GM23338 (cell line): ENCODE results near the gene SERPINI1. TPM values are rescaled to one million over a fixed set of nuclear protein-coding genes. Genes with fewer than 3 reads are reported as not detected.

Experiments used
- ATAC-seq: fragments of 200-7000 bp; cut with Tn5 transposase; 3 replicates; pipeline ENCODE4 v1.9.1; 2020
- DNase-seq: peaks from one replicate; pipeline ENCODE4 v3.0.0-alpha.2; 2015; ENCODE audit warnings: low spot score
- H2AFZ ChIP-seq: fragments of 200-600 bp; sonication (generic); 2 replicates; pipeline ENCODE4 v1.8.0; 2016; ENCODE audit warnings: antibody characterized with exemption, mild to moderate bottlenecking, moderate library complexity
- H3F3A ChIP-seq: fragments of 200-600 bp; sonication (generic); replicated peaks from 2 replicates; pipeline ENCODE4 v1.8.0; 2017; ENCODE audit warnings: antibody characterized with exemption, mixed run types, low read depth
- H3K27ac ChIP-seq: fragments of 200-600 bp; sonication (generic); 2 replicates; pipeline ENCODE4 v1.6.1; 2016; ENCODE audit warnings: low read depth
- H3K27me3 ChIP-seq: fragments of 200-600 bp; sonication (generic); 2 replicates; pipeline ENCODE4 v1.8.0; 2016; ENCODE audit warnings: mild to moderate bottlenecking, mixed run types, moderate library complexity; ENCODE audit not compliant: insufficient read depth
- H3K36me3 ChIP-seq: fragments of 200-600 bp; sonication (generic); 2 replicates; pipeline ENCODE4 v1.8.0; 2016; ENCODE audit warnings: mild to moderate bottlenecking; ENCODE audit not compliant: insufficient read depth
- H3K4me1 ChIP-seq: fragments of 200-600 bp; sonication (generic); 2 replicates; pipeline ENCODE4 v1.8.0; 2016; ENCODE audit warnings: mild to moderate bottlenecking, moderate library complexity; ENCODE audit not compliant: insufficient read depth
- H3K4me2 ChIP-seq: fragments of 200-600 bp; sonication (generic); 2 replicates; pipeline ENCODE4 v1.7.1; 2017; ENCODE audit warnings: mixed run types
- H3K4me3 ChIP-seq: fragments of 200-600 bp; sonication (generic); 2 replicates; pipeline ENCODE4 v1.6.1; 2016; ENCODE audit warnings: mixed run types
- H3K79me2 ChIP-seq: fragments of 200-600 bp; sonication (generic); replicated peaks from 2 replicates; pipeline ENCODE4 v1.8.0; 2017; ENCODE audit warnings: mild to moderate bottlenecking; ENCODE audit not compliant: insufficient read depth
- H3K9me2 ChIP-seq: fragments of 200-600 bp; sonication (generic); 2 replicates; pipeline ENCODE4 v1.8.0; 2017; ENCODE audit not compliant: insufficient read depth
- H4K20me1 ChIP-seq: fragments of 200-600 bp; sonication (generic); replicated peaks from 2 replicates; pipeline ENCODE4 v1.8.0; 2017; ENCODE audit warnings: mild to moderate bottlenecking; ENCODE audit not compliant: insufficient read depth
- H3K27ac Mint-ChIP-seq: 2 replicates; pipeline ENCODE4 v1.8.0; 2020; ENCODE audit warnings: inconsistent platforms, mild to moderate bottlenecking, moderate library complexity, mixed read lengths
- H3K27me3 Mint-ChIP-seq: 3 replicates; pipeline ENCODE4 v1.8.0; 2022; ENCODE audit warnings: low read depth, mild to moderate bottlenecking, moderate library complexity, mixed read lengths, inconsistent platforms; ENCODE audit not compliant: insufficient read depth, poor library complexity
- H3K36me3 Mint-ChIP-seq: 3 replicates; pipeline ENCODE4 v1.8.0; 2021; ENCODE audit warnings: low read depth, mild to moderate bottlenecking, inconsistent platforms, moderate library complexity, mixed read lengths
- H3K4me1 Mint-ChIP-seq: 3 replicates; pipeline ENCODE4 v1.8.0; 2020; ENCODE audit warnings: mild to moderate bottlenecking, inconsistent platforms, mixed read lengths
- H3K4me3 Mint-ChIP-seq: 3 replicates; pipeline ENCODE4 v1.8.0; 2021; ENCODE audit warnings: moderate library complexity, mild to moderate bottlenecking, inconsistent platforms, mixed read lengths
- H3K9me3 Mint-ChIP-seq: 3 replicates; pipeline ENCODE4 v1.8.0; 2020; ENCODE audit warnings: moderate library complexity, mild to moderate bottlenecking, inconsistent platforms, mixed read lengths
- CREB1 ChIP-seq: fragments of 250-450 bp; sonication (Bioruptor Pico); IDR thresholded peaks from 2 replicates; pipeline ENCODE4 v1.5.0; 2020; ENCODE audit warnings: low read depth, mild to moderate bottlenecking, moderate library complexity
- EZH2phosphoT487 ChIP-seq: fragments of 200-600 bp; sonication (generic); IDR thresholded peaks from one replicate; pipeline ENCODE4 v1.8.1; 2018; ENCODE audit warnings: antibody characterized with exemption; ENCODE audit not compliant: unreplicated experiment
- NANOG ChIP-seq: IDR thresholded peaks from 2 replicates; pipeline ENCODE4 v1.6.1; 2016; ENCODE audit warnings: antibody characterized with exemption, borderline replicate concordance
- POLR2AphosphoS5 ChIP-seq: IDR thresholded peaks from 2 replicates; pipeline ENCODE4 v1.6.1; 2016; ENCODE audit warnings: antibody characterized with exemption, low read depth
- STAT1 ChIP-seq: IDR thresholded peaks from one replicate; pipeline ENCODE4 v1.6.1; 2016; ENCODE audit warnings: antibody characterized with exemption; ENCODE audit not compliant: unreplicated experiment
- ZNF114 ChIP-seq: fragments of 250-450 bp; sonication (Bioruptor Pico); IDR thresholded peaks from 2 replicates; pipeline ENCODE4 v1.5.0; 2020; ENCODE audit warnings: mild to moderate bottlenecking, moderate library complexity
- ZNF331 ChIP-seq: fragments of 250-450 bp; sonication (Bioruptor Pico); IDR thresholded peaks from 2 replicates; pipeline ENCODE4 v1.5.0; 2020; ENCODE audit warnings: low read depth, mild to moderate bottlenecking, moderate library complexity
- polyA plus RNA-seq: library from polyadenylated mRNA; unstranded; fragments of >200 nt; fragmentation: Nextera tagmentation; extraction: Ambion mirVana; gene quantifications from 2 replicates; pipeline ENCODE4 v1.2.1, GENCODE V29; 2016
- total RNA-seq: library from RNA; depleted of rRNA; stranded (reverse); fragments of >200 nt; shearing (Covaris generic); gene quantifications from 2 replicates; pipeline ENCODE4 v1.2.3, GENCODE V29; 2014
- TF ChIP-seq, protein P1 (sequence below): IDR thresholded peaks from one replicate; pipeline ENCODE4 v1.6.1; 2018; ENCODE audit warnings: antibody characterized with exemption; ENCODE audit not compliant: unreplicated experiment
- TF ChIP-seq, protein P2 (sequence below): fragments of 250-450 bp; sonication (Bioruptor Pico); IDR thresholded peaks from 2 replicates; pipeline ENCODE4 v1.5.0; 2020; ENCODE audit warnings: mild to moderate bottlenecking, moderate library complexity

SERPINI1 gene
- total and polyA plus RNA-seq, 2 experiments from 2014 or later: 9.2 to 26.6 TPM

DNA sequence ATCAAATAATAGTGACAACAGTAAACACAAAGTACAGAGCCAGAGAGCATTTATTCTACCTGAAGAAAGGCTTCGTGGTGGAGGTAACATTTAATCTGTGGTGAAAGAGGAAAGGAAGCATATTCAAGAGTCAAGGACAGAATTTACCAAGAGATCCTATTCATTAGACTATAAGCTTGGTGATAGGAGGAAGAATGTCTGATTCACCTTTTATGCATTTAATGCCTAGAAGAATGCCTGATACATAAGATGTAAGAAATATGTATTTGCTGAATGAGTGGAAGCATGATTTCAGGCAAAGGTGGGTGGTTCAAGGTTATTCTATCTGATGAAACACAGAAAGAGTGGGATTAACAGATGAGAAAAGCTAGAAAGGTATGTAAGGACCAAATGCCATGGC is 119.8 kb downstream of the SERPINI1 start (continued):
- TF ChIP-seq, protein P1, sequence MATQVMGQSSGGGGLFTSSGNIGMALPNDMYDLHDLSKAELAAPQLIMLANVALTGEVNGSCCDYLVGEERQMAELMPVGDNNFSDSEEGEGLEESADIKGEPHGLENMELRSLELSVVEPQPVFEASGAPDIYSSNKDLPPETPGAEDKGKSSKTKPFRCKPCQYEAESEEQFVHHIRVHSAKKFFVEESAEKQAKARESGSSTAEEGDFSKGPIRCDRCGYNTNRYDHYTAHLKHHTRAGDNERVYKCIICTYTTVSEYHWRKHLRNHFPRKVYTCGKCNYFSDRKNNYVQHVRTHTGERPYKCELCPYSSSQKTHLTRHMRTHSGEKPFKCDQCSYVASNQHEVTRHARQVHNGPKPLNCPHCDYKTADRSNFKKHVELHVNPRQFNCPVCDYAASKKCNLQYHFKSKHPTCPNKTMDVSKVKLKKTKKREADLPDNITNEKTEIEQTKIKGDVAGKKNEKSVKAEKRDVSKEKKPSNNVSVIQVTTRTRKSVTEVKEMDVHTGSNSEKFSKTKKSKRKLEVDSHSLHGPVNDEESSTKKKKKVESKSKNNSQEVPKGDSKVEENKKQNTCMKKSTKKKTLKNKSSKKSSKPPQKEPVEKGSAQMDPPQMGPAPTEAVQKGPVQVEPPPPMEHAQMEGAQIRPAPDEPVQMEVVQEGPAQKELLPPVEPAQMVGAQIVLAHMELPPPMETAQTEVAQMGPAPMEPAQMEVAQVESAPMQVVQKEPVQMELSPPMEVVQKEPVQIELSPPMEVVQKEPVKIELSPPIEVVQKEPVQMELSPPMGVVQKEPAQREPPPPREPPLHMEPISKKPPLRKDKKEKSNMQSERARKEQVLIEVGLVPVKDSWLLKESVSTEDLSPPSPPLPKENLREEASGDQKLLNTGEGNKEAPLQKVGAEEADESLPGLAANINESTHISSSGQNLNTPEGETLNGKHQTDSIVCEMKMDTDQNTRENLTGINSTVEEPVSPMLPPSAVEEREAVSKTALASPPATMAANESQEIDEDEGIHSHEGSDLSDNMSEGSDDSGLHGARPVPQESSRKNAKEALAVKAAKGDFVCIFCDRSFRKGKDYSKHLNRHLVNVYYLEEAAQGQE: no peak
- TF ChIP-seq, protein P2, sequence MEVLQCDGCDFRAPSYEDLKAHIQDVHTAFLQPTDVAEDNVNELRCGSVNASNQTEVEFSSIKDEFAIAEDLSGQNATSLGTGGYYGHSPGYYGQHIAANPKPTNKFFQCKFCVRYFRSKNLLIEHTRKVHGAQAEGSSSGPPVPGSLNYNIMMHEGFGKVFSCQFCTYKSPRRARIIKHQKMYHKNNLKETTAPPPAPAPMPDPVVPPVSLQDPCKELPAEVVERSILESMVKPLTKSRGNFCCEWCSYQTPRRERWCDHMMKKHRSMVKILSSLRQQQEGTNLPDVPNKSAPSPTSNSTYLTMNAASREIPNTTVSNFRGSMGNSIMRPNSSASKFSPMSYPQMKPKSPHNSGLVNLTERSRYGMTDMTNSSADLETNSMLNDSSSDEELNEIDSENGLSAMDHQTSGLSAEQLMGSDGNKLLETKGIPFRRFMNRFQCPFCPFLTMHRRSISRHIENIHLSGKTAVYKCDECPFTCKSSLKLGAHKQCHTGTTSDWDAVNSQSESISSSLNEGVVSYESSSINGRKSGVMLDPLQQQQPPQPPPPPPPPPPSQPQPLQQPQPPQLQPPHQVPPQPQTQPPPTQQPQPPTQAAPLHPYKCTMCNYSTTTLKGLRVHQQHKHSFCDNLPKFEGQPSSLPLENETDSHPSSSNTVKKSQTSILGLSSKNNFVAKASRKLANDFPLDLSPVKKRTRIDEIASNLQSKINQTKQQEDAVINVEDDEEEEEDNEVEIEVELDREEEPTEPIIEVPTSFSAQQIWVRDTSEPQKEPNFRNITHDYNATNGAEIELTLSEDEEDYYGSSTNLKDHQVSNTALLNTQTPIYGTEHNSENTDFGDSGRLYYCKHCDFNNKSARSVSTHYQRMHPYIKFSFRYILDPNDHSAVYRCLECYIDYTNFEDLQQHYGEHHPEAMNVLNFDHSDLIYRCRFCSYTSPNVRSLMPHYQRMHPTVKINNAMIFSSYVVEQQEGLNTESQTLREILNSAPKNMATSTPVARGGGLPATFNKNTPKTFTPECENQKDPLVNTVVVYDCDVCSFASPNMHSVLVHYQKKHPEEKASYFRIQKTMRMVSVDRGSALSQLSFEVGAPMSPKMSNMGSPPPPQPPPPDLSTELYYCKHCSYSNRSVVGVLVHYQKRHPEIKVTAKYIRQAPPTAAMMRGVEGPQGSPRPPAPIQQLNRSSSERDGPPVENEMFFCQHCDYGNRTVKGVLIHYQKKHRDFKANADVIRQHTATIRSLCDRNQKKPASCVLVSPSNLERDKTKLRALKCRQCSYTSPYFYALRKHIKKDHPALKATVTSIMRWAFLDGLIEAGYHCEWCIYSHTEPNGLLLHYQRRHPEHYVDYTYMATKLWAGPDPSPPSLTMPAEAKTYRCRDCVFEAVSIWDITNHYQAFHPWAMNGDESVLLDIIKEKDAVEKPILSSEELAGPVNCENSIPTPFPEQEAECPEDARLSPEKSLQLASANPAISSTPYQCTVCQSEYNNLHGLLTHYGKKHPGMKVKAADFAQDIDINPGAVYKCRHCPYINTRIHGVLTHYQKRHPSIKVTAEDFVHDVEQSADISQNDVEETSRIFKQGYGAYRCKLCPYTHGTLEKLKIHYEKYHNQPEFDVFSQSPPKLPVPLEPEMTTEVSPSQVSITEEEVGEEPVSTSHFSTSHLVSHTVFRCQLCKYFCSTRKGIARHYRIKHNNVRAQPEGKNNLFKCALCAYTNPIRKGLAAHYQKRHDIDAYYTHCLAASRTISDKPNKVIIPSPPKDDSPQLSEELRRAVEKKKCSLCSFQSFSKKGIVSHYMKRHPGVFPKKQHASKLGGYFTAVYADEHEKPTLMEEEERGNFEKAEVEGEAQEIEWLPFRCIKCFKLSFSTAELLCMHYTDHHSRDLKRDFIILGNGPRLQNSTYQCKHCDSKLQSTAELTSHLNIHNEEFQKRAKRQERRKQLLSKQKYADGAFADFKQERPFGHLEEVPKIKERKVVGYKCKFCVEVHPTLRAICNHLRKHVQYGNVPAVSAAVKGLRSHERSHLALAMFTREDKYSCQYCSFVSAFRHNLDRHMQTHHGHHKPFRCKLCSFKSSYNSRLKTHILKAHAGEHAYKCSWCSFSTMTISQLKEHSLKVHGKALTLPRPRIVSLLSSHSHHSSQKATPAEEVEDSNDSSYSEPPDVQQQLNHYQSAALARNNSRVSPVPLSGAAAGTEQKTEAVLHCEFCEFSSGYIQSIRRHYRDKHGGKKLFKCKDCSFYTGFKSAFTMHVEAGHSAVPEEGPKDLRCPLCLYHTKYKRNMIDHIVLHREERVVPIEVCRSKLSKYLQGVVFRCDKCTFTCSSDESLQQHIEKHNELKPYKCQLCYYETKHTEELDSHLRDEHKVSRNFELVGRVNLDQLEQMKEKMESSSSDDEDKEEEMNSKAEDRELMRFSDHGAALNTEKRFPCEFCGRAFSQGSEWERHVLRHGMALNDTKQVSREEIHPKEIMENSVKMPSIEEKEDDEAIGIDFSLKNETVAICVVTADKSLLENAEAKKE (CRISPR knock-in tag): no peak
- TF ChIP-seq EZH2phosphoT487 (no peak), ZNF331 (CRISPR knock-in tag) (no peak), POLR2AphosphoS5 (no peak), ZNF114 (CRISPR knock-in tag) (no peak)

DNA sequence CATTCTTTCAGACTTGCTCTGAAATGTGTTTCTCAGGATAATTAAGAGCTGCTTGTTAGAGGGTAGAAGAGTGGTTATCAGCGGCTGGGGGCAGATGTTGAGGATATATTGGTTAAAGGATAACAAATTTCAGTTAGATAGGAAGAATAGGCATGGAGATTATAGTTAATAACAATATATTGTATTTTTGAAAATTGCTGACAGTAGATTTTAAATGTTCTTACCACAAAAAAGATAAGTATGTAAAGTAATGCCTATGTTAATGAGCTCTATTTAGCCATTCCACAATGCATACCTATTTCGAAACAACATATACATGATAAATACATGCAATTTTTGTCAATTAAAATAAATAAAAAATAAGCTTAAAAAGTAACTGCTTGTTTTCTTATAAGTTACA is 123.3 kb downstream of the SERPINI1 start:
- no peak overlapping the region for H3K4me3 ChIP-seq
- no peak for DNase-seq
- no peak overlapping the region for H2AFZ ChIP-seq
- no peaks in the 10 kb centered on the region for H3K36me3 Mint-ChIP-seq
- no peaks in the 10 kb centered on the region for H3K27me3 ChIP-seq
- no peak for ATAC-seq
- H3K9me3 Mint-ChIP-seq: no peaks in the 10 kb centered on the region
- peaks cover 14% of the 10 kb centered on the region for H3K4me1 ChIP-seq
- no peak overlapping the region for H3K27ac ChIP-seq
- no peaks in the 10 kb centered on the region for H3K36me3 ChIP-seq
- H3K4me1 Mint-ChIP-seq: peaks cover 21% of the 10 kb centered on the region
- H4K20me1 ChIP-seq: no peaks in the 10 kb centered on the region
- no peaks in the 10 kb centered on the region for H3K79me2 ChIP-seq
- H3K27ac Mint-ChIP-seq: no peak overlapping the region
- H3K4me2 ChIP-seq: no peak overlapping the region
- H3K9me2 ChIP-seq: no peaks in the 10 kb centered on the region
- no peaks in the 10 kb centered on the region for H3K27me3 Mint-ChIP-seq
- H3K4me3 Mint-ChIP-seq: no peak overlapping the region
- no peaks in the 10 kb centered on the region for H3F3A ChIP-seq
- TF ChIP-seq STAT1: no peak
- no peak for TF ChIP-seq CREB1
- TF ChIP-seq NANOG: no peak
- TF ChIP-seq EZH2phosphoT487: no peak
